Amniotic epithelial cell (primary cell): Measurements from ENCODE around the gene MAML1.
A peak's percentile ranks its signal among the peaks of the same experiment; 100 is the strongest.
"Not testable (repeated sequence)": the region's sequence is repeated elsewhere in the genome, so short reads cannot be mapped to it uniquely, and the experiment has no call there.

Source experiments
- DNase-seq: peaks from one replicate; pipeline ENCODE4 v3.0.0-alpha.2; 2010; ENCODE audit warnings: low read depth

MAML1 gene

DNA sequence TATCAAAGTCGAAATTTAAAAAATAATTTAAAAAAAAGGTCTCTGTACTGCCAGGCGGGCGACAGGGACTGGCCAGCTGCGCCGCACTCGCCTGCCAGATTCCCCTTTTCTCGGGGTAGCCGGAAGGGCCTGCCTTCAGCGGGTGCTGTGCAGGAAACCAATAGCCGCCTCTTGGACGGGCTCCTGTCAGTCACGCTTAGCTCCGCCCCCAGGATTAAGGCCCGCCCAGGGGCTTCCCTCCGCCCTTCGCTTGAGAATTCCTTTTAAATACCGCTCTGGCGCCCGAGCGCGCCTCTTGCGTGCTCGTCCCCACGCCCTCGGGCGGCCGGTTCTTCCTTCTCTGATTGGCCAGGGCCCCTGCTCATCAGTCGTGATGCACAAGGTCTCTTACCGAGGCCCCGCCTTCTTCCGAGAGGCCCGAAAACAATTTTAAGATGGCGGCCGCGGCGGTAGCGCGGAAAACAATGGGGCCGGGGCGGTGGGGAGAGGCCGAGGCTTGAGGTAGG, at the start of gene MAML1:
MAML1 (plus strand) TSS at position 411 of the 506 bp plus-strand sequence. CDS start 291 bp downstream, outside the sequence.
- DNase-seq = peak; percentile 100

GRCh38 chr5:179689212-179689611, 43.4 kb upstream of the MAML1 start:
- DNase-seq = not testable (repeated sequence)

GRCh38 chr5:179694561-179694960, 38.1 kb upstream of the MAML1 start:
- DNase-seq = no peak

DNA sequence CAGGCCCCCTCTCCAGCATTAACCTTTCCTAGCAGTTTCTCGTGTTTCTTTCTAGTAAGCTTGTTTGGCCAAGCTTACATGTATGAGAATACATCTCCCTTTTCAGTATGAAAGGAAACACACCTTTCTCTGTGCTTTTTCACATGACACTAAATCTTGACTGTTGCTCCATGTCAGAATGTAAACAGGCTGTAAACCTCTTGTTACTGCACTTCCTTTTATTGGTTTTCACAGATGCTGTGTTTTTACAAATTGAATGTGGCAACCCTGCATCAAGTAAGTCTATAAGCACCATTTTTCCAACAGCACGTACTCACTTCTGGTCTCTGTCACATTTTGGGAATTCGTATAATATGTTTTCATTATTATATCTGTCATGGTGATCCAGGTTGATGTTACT, 36.0 kb upstream of the MAML1 start:
- DNase-seq = no peak

DNA sequence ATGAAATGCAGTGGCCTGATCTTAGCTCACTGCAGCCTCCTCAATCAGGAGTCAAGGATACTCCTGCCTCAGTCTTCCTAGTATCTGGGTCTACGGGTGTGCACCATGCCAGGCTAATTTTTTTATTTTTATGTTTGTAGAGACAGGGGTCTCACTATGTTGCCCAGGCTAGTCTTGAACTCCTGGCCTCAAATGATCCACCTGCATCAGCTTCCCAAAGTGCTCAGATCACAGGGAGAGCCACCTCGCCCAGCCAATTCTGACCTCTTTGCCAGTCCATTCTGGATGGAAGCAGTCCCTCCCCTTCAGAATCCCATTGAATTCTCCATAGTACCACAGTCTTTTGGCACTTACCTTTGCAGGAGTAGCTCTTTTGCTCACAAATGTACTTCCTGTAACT, 35.5 kb upstream of the MAML1 start:
- no peak for DNase-seq

DNA sequence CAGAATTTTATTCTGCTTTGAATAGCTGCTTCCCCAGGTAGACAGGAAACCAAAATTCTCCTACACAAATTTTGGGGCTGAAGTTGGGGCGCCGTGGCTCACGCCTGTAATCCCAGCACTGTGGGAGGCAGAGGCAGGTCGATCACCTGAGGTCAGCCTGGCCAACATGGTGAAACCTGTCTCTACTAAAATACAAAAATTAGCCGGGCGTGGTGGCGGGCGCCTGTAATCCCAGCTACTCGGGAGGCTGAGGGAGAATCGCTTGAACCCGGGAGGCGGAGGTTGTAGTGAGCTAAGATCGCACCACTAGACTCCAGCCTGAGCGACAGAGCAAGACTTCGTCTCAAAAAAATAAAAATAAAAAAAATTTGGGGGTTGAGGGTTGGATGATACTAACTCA, 35.1 kb upstream of the MAML1 start:
- DNase-seq = not testable (repeated sequence)

DNA sequence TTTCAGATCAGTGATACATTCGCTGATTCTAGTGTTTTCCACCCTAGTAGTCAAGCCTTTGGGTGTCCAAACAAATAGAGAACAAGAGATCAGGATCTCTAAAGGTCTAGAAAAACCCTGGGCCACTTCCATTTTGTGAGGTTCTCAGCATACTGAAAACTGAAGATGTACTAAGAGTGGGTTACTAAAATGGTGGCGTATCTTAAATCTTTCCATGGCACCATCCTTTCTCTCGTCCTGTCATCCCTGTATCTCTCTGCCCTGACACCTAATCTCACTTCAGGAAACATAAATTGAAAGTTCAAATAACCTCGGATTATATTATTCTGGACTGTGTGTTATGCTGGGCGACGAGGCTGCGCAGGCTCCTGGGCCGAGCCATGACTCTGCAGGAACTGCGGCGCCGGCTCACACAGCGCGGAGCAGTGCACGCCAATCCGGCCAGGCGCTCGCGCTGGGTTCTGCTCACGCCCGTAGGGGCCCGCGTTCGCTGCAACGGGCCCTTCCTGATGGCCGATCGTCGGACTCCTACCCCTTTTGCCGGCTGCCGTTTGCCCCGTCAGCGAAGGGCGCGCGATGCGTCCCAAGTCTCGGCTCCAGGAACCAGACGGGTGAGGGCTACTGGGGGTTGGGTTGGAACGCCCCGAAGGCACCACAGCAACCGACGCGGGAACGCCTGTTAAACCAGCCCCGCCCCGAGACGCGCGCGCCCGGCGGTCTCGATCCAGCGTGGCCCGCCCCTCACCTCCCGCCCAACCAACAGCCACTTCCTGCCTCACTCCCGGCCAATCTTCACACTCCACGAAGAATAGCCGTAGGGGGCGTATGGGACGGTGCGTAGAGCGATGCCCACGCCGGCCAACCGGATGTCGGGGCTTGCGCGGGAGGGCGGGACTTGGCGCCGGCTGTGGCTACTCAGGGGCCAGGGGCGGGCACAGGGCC, 34.4 kb upstream of the MAML1 start:
- peak; percentile 98 for DNase-seq

DNA sequence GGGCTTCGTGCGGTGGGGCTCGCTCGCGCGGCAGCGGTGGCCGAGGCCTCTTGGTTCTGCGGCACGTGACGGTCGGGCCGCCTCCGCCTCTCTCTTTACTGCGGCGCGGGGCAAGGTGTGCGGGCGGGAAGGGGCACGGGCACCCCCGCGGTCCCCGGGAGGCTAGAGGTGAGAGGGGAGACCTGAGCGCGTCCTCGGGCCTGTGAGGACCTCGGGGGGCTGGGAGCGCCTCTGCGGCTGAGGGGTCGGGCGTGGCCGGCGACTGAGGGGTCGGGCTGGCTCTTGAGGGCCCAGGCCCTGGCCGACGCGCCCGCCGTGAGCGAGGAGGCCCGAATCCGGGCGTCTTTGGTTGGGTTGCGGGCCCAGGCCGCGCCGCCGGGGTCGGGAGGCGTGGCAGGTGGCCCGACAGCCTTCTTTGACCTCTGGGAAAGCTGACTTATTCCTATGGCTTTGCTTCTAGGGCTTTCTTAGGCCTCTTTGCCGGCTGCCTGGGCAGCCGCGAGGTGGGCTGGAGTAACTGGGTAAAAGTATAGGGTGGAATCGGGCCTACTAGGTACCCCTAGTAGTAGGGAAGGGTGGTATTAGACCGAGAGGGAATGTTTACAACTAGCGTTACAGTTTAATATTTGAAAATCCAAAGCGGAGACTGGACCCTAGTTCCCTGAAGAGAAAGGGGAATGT, 33.5 kb upstream of the MAML1 start, which contains the start of gene CANX:
CANX (plus strand) TSS at position 33 of the 681 bp plus-strand sequence. CDS start 6,715 bp downstream, outside the sequence.
- DNase-seq = peak; percentile 21

DNA sequence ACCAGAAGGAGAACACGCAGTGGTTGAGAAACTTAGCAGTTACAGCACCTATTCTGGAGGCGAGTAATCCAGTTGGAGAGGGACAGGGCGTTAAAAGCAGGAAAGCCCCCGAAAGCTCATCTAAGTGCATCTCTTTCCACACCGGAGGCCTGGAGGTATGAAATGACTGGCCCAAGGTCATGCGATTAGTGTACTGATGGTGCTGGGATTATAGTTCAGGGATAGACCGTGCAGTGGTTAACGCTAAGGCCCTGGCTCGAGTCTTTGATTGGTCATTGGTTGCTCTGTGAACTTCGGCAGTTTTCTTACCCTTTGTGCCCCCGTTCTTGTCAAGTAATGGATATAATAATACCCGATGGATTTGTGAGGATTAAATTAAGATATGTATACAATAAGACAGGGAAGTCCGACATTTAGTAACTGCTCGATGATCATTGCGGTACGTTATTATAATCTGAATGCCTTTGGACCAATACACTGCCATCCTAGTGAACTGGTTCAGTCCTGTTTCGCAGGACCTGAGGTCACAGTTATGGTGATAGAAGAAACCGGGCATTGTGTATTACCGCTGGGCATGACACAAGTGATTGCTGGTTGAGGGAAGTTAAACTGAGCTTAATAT, 32.9 kb upstream of the MAML1 start:
- peak; percentile 41 for DNase-seq

DNA sequence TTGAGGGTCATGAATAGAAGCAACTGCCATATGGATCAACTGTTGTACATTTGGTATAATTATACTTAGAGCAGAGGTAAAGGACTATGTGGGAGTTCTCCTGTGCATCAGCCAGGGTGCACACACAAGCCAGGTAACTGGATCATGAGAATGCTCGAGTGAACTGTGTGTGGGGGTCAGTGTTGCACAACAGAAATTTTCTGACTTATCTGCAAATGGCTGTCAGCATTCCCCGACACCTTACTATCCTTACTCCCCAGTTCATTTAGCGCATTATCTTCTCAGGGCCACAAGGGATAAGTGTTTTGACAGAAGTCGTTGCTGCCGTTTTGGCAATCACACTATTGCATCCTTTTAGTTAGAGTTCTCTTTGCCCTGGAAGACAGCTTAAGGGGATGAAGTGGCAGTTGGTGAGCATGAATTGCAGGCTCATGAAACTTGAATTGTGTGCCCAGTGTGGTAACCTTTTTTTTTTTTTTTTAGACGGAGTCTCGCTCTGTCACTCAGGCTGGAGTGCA, 32.2 kb upstream of the MAML1 start:
- DNase-seq = peak; percentile 72

DNA sequence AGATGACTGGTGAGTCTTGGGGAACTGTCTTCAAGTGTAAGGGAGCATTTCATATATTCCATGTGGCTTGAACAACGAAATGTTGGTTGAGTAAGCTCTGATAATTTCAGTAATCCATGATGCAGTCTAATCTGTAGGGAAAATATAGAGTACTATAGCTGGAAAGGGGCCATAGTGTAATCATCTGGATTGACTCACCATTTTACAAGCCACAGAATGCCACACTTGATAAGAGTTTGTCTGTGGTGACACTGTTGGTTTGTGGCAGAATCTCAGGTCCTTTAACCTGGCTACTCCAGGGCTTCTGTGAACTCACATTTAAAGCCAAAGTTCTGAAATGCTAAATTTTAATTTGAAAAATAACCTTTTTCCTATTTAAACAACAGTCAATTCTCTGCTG, 16.3 kb upstream of the MAML1 start:
- peak; percentile 17 for DNase-seq

- DNase-seq = peak; percentile 12
Measured at GRCh38 chr5:179720222-179720621, 12.4 kb upstream of the MAML1 start.

DNA sequence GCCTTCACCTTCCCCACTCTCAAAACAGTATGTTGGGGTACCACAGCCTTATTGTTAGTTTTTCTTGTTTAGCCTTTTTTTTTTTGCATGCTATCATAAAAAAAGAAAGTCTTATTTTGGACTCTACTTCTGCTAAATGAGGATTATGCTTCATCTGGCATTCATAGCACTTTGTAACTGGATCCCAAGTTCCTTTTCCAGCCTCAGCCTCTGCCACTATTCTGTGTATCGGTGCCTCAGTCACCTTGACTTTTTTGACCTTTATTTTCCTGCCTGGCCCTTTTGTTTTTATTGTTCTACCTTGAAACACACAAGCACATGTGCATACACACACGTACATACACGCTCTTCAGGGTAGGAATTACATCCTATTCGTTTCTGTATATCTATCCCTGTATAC, 8.5 kb upstream of the MAML1 start:
- DNase-seq = no peak

DNA sequence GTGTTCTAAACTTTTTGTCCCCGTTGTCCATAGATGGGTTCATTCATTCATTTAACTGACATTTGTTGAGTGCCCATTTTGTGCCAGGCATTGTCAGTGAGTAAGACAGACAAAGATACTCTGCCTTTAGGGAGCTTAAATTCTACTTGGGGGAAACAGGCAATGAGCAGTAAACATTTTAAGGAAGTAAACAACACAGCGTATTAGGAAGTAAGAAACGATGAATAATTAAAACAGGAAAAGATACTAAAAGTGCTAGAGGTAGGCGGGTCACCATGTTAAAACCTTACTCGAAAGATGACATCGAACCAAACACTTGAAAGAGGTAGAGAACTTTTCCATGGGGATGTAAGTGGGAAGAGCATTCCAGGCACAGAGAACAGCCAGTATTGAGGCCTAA, 5.5 kb upstream of the MAML1 start:
- DNase-seq = no peak

DNA sequence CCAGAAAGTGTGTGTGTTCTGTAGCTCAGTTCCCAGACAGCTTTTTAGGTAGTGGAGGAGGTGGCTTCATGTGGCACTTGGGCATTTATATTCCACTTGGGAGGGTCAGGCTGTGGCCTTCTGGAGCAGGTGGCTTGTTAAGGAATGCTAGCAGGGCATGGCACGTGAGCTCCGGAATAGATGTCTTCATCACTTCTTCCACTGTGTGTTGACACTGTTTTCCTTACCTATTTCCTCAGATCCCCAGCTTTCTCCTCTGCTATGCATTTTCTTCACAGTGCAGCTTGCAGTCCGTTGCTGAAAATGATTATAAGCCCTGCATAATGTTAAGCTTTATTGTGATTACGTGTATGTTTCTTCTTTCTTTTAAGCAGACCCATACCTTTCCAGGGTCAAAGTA, 3.3 kb upstream of the MAML1 start:
- no peak for DNase-seq

DNA sequence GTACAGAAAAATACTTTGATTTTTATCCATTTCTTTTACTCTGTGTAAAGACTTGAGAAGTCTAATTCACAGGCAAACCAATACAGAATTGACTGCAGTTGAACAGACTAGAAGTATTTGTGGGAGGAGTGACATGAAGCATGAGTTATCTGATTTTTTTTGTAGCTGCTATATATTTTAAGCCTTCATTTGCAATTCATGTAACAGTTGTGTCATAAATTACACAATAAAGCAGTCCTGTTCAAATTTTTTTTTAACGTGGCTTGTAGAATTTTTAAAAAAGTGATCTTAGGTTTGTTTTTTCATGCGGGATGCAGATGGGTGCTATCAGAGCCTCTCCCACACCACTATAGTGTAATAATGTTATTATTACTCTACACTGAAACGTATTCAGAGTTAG, 2.9 kb upstream of the MAML1 start:
- no peak for DNase-seq

DNA sequence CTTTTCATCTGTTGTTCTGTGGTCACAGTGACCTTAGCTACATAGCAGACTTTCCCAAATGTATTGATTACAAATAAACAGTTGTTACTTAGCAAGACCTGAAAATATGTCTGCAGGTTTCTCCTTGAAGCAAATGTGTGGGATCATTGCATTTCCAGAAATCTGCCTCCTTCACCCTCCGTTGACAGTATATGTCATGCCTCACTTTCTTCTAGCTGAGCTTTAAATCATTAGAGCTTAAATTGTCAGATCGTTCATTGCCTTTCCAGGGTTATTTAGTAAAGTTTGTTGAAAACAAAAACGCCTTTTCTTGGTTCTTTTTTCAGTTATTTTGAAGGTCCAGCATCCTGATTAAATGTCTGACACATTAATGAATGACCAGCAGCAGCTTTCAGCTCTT, 2.3 kb upstream of the MAML1 start:
- DNase-seq = no peak

DNA sequence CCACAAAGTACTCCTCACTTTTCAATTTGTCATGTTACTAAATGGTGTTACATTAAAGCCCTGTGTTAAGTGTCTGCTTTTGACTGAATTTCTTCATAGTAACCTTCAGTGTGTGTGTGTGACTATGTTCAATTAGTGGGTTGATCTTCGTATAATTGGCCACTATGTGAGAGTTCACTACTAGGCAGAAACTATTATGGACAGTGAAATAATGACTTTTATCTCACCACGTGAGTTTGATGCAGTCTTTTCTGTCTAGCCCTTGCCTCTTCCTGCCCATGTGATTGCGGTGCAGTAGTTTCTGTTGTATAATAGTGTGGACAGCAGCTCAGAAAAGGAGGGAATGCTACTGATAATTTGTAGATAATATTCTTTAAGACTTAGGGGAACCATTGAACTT, 1.8 kb upstream of the MAML1 start:
- DNase-seq = no peak

DNA sequence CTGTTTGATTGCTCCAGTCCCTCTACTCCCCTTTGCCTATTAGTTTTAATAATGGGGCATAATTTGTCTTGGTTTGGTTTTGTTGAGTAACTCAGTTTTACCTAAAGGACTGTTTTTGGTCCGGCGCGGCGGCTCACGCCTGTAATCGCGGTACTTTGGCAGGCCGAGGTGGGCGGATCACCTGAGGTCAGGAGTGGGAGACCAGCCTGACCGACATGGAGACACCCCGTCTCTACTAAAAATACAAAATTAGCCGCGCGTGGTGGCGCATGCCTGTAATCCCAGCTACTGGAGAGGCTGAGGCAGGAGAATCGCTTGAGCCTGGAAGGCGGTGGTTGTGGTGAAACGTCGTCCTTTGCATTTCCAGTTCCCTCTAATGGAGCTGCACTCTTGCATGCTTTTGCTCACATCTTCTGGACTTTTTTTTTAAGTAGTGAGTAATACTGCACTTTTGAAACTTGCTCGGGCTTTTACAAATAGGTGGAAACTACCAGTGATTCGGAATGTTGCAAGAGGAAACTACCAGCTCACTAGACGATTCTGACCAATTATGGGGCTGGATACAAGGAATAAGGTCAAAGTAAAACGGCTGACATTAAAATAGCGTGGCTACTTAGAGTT, 721 bp upstream of the MAML1 start:
- peak; percentile 95 for DNase-seq

GRCh38 chr5:179732918-179733771, 523 bp downstream of the MAML1 start:
- no peak for DNase-seq

GRCh38 chr5:179733772-179734126, 1.1 kb downstream of the MAML1 start:
- DNase-seq = no peak
